ENCODE measurements around the gene TGFBR3.
"Not testable (repeated sequence)": the region's sequence is repeated elsewhere in the genome, so short reads cannot be mapped to it uniquely, and the experiment has no call there.

The TGFBR3 gene

GRCh38 chr1:91679446-91679845 is 206.5 kb downstream of the TGFBR3 start:
- no peak for DNase-seq

GRCh38 chr1:91676030-91676429 is 209.9 kb downstream of the TGFBR3 start:
- DNase-seq: no peak

GRCh38 chr1:91674107-91674506 is 211.8 kb downstream of the TGFBR3 start:
- no peak for DNase-seq

GRCh38 chr1:91673613-91674012 is 212.3 kb downstream of the TGFBR3 start:
- no peak for DNase-seq

- DNase-seq: no peak
Measured at GRCh38 chr1:91672601-91673161, 213.3 kb downstream of the TGFBR3 start.

GRCh38 chr1:91670781-91671180 is 215.2 kb downstream of the TGFBR3 start:
- no peak for DNase-seq

GRCh38 chr1:91669584-91670350 is 216.2 kb downstream of the TGFBR3 start:
- no peak for DNase-seq

GRCh38 chr1:91666651-91667050 is 219.3 kb downstream of the TGFBR3 start:
- not testable (repeated sequence) for DNase-seq

GRCh38 chr1:91661121-91661520 is 224.8 kb downstream of the TGFBR3 start:
- DNase-seq: no peak

GRCh38 chr1:91660708-91661107 is 225.2 kb downstream of the TGFBR3 start:
- DNase-seq: no peak

- DNase-seq: no peak
Measured at GRCh38 chr1:91655912-91656449, 230.0 kb downstream of the TGFBR3 start.

GRCh38 chr1:91653183-91653582 is 232.8 kb downstream of the TGFBR3 start:
- DNase-seq: no peak

GRCh38 chr1:91651661-91652071 is 234.3 kb downstream of the TGFBR3 start:
- DNase-seq: no peak

GRCh38 chr1:91651243-91651642 is 234.7 kb downstream of the TGFBR3 start:
- DNase-seq: no peak

GRCh38 chr1:91650764-91651163 is 235.2 kb downstream of the TGFBR3 start:
- DNase-seq: no peak

GRCh38 chr1:91647061-91647460 is 238.9 kb downstream of the TGFBR3 start:
- no peak for DNase-seq

GRCh38 chr1:91645031-91645430 is 240.9 kb downstream of the TGFBR3 start:
- DNase-seq: no peak

- no peak for DNase-seq
Measured at GRCh38 chr1:91643431-91643830, 242.5 kb downstream of the TGFBR3 start.

- no peak for DNase-seq
Measured at GRCh38 chr1:91640877-91641526, 244.9 kb downstream of the TGFBR3 start.

GRCh38 chr1:91637539-91637994 is 248.4 kb downstream of the TGFBR3 start:
- DNase-seq: no peak

GRCh38 chr1:91635763-91636162 is 250.2 kb downstream of the TGFBR3 start:
- DNase-seq: no peak

GRCh38 chr1:91633438-91633837 is 252.5 kb downstream of the TGFBR3 start:
- DNase-seq: no peak

GRCh38 chr1:91631718-91632330 is 254.1 kb downstream of the TGFBR3 start:
- DNase-seq: no peak
